Measurements from ENCODE around the gene BAG2.

BAG2 gene

GRCh38 chr6:57198926-57199636 is 27.0 kb downstream of the BAG2 start:
- H3K9me3 ChIP-seq = no peaks in the 10 kb centered on the region
- no peaks in the 10 kb centered on the region for H3K27me3 ChIP-seq
- no peak overlapping the region for H3K4me3 ChIP-seq (ENCODE audit: low read depth, low read length)
- no peaks in the 10 kb centered on the region for H3K36me3 ChIP-seq
- TF ChIP-seq, protein P1, sequence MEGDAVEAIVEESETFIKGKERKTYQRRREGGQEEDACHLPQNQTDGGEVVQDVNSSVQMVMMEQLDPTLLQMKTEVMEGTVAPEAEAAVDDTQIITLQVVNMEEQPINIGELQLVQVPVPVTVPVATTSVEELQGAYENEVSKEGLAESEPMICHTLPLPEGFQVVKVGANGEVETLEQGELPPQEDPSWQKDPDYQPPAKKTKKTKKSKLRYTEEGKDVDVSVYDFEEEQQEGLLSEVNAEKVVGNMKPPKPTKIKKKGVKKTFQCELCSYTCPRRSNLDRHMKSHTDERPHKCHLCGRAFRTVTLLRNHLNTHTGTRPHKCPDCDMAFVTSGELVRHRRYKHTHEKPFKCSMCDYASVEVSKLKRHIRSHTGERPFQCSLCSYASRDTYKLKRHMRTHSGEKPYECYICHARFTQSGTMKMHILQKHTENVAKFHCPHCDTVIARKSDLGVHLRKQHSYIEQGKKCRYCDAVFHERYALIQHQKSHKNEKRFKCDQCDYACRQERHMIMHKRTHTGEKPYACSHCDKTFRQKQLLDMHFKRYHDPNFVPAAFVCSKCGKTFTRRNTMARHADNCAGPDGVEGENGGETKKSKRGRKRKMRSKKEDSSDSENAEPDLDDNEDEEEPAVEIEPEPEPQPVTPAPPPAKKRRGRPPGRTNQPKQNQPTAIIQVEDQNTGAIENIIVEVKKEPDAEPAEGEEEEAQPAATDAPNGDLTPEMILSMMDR (IDR thresholded peaks at IDR 0.05; ENCODE audit: low read depth, low read length) = no peak
- H3K4me1 ChIP-seq = no peaks in the 10 kb centered on the region
- DNase-seq = no peak

- no peak overlapping the region for H3K4me3 ChIP-seq (ENCODE audit: low read depth, low read length)
- DNase-seq = no peak
- no peaks in the 10 kb centered on the region for H3K9me3 ChIP-seq
- no peaks in the 10 kb centered on the region for H3K27me3 ChIP-seq
- no peaks in the 10 kb centered on the region for H3K4me1 ChIP-seq
- TF ChIP-seq, protein P1 (IDR thresholded peaks at IDR 0.05; ENCODE audit: low read depth, low read length) = no peak
- no peaks in the 10 kb centered on the region for H3K36me3 ChIP-seq
Measured at GRCh38 chr6:57201718-57202117, 29.6 kb downstream of the BAG2 start.

DNA sequence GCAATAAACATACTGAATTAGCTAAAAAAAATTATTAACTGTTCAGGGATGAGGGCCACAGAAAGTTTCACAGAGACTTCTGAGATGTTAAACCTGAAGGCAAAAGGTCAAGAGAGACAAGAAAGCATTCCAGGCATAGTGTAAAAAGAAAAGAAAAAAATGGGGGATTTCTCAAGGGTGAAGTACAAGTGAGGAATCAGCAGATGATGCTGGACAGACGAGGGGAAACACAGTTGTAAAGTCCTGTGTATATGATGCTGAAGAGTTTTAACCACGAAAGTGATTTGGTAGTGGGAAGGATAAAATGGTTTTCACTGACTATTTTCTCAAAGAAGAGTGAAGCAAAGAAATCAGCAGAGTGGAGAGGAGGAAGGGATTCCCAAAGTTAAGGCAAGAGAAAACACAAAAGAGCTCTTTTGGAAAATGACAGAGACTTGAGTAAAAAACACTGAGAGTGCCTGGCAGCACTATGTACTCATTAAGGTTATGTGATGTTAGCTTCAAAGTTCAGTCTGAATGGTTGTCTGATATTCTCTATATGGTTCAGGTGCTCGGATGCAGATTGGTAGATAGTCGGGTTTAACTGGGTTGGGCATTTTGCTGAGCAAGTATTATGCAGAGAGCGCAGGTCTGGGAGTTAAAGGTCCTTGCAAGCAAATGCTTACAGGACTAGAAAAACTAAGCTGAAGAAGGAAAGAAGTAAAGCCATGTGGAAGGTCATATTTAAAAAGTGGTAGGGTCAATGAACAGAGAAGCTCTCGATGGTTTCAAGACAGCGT is 33.6 kb downstream of the BAG2 start:
- Histone ChIP-seq H3K27me3 (no peaks in the 10 kb centered on the region), H3K9me3 (no peaks in the 10 kb centered on the region), H3K4me3 (ENCODE audit: low read depth, low read length) (no peak overlapping the region), H3K4me1 (no peaks in the 10 kb centered on the region), H3K36me3 (no peaks in the 10 kb centered on the region; the same call in 1 of the 2 replicates)
- TF ChIP-seq, protein P1 (IDR thresholded peaks at IDR 0.05; ENCODE audit: low read depth, low read length) = no peak
- no peak for DNase-seq

GRCh38 chr6:57207141-57207540 is 35.0 kb downstream of the BAG2 start:
- no peaks in the 10 kb centered on the region for H3K4me1 ChIP-seq
- no peak overlapping the region for H3K4me3 ChIP-seq (ENCODE audit: low read depth, low read length)
- H3K36me3 ChIP-seq = no peaks in the 10 kb centered on the region; the same call in 1 of the 2 replicates
- no peak for DNase-seq
- no peaks in the 10 kb centered on the region for H3K9me3 ChIP-seq
- no peaks in the 10 kb centered on the region for H3K27me3 ChIP-seq
- TF ChIP-seq, protein P1 (IDR thresholded peaks at IDR 0.05; ENCODE audit: low read depth, low read length) = no peak

GRCh38 chr6:57207872-57208271 is 35.7 kb downstream of the BAG2 start:
- H3K9me3 ChIP-seq = no peaks in the 10 kb centered on the region
- no peak for DNase-seq
- H3K27me3 ChIP-seq = no peaks in the 10 kb centered on the region
- no peaks in the 10 kb centered on the region for H3K4me1 ChIP-seq
- TF ChIP-seq, protein P1 (IDR thresholded peaks at IDR 0.05; ENCODE audit: low read depth, low read length) = no peak
- H3K36me3 ChIP-seq = no peaks in the 10 kb centered on the region; the same call in 1 of the 2 replicates
- no peak overlapping the region for H3K4me3 ChIP-seq (ENCODE audit: low read depth, low read length)

DNA sequence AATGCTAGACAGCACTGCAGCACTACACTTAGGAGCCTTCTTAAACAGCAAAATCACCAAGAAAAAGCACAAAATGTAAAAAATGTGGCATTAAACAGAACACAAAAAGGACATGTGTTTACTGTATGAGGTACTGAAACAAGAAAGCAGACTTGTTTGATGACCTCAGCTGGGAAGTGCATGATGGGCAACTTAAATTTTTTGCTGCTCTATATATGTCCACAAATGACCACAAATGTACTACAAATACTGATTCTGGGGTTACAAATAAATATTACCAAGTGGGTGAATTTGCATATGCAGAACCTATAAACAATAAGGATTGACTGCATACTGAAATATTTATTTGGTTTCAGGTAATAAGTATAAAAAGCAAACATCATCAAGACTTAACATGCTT is 36.9 kb downstream of the BAG2 start:
- no peak for DNase-seq
- no peaks in the 10 kb centered on the region; the same call in 1 of the 2 replicates for H3K36me3 ChIP-seq
- no peak overlapping the region for H3K4me3 ChIP-seq (ENCODE audit: low read depth, low read length)
- no peaks in the 10 kb centered on the region for H3K4me1 ChIP-seq
- no peaks in the 10 kb centered on the region for H3K9me3 ChIP-seq
- TF ChIP-seq, protein P1 (IDR thresholded peaks at IDR 0.05; ENCODE audit: low read depth, low read length) = no peak
- no peaks in the 10 kb centered on the region for H3K27me3 ChIP-seq
